Femur (tissue), 1 donor: Measurements from ENCODE around the gene ANG.
A peak's percentile ranks its signal among the peaks of the same experiment; 100 is the strongest.
"Not testable (repeated sequence)": the region's sequence is repeated elsewhere in the genome, so short reads cannot be mapped to it uniquely, and the experiment has no call there.

Experiments
- DNase-seq: peaks from one replicate; pipeline ENCODE4 v3.0.0-alpha.2; 2017

ANG gene

GRCh38 chr14:20700965-20701364 is 12.4 kb downstream of the ANG start:
- DNase-seq: not testable (repeated sequence)

- DNase-seq: no peak
These were observed 18.2 kb downstream of the ANG start for GRCh38 chr14:20706657-20707355.

GRCh38 chr14:20707622-20708021 is 19.1 kb downstream of the ANG start:
- no peak for DNase-seq

- no peak for DNase-seq
These were observed 22.7 kb downstream of the ANG start for GRCh38 chr14:20711261-20711660.

GRCh38 chr14:20711685-20712084 is 23.1 kb downstream of the ANG start:
- DNase-seq: no peak

- DNase-seq: no peak
These were observed 24.3 kb downstream of the ANG start for GRCh38 chr14:20712904-20713303.

GRCh38 chr14:20714593-20715250 is 26.2 kb downstream of the ANG start:
- DNase-seq: peak; percentile 18

- no peak for DNase-seq
These were observed 31.2 kb downstream of the ANG start for GRCh38 chr14:20719777-20720176.

- DNase-seq: no peak
These were observed 32.2 kb downstream of the ANG start for GRCh38 chr14:20720741-20721140.

GRCh38 chr14:20722016-20722415 is 33.5 kb downstream of the ANG start:
- no peak for DNase-seq

GRCh38 chr14:20723488-20723887 is 34.9 kb downstream of the ANG start:
- DNase-seq: no peak

- not testable (repeated sequence) for DNase-seq
These were observed 37.6 kb downstream of the ANG start for GRCh38 chr14:20726121-20726520.

GRCh38 chr14:20726531-20726930 is 38.0 kb downstream of the ANG start:
- no peak for DNase-seq

- DNase-seq: no peak
These were observed 42.3 kb downstream of the ANG start for GRCh38 chr14:20730891-20731290.

- DNase-seq: no peak
These were observed 43.9 kb downstream of the ANG start for GRCh38 chr14:20732477-20732876.

- no peak for DNase-seq
These were observed 44.5 kb downstream of the ANG start for GRCh38 chr14:20732979-20733635.

GRCh38 chr14:20733684-20734429 is 45.3 kb downstream of the ANG start:
- DNase-seq: no peak

GRCh38 chr14:20734430-20734806 is 45.9 kb downstream of the ANG start:
- no peak for DNase-seq

GRCh38 chr14:20738292-20738691 is 49.7 kb downstream of the ANG start:
- DNase-seq: not testable (repeated sequence)

GRCh38 chr14:20742132-20742531 is 53.6 kb downstream of the ANG start:
- DNase-seq: no peak

- no peak for DNase-seq
These were observed 55.0 kb downstream of the ANG start for GRCh38 chr14:20743556-20743955.
